CD14-positive monocyte (primary cell): Measurements from ENCODE around the gene SLC1A1. TPM values are rescaled to one million over a fixed set of nuclear protein-coding genes. Genes with fewer than 3 reads are reported as not detected.
"Not testable (repeated sequence)": the region's sequence is repeated elsewhere in the genome, so short reads cannot be mapped to it uniquely, and the experiment has no call there.

Source experiments
- DNase-seq, 3 donors: peaks; one replicate each; pipeline ENCODE4 v3.0.0-alpha.2; 2011 to 2022
- H2AFZ ChIP-seq: 2 replicates; pipeline ENCODE4 v1.6.0; 2012; ENCODE audit warnings: mild to moderate bottlenecking, low read depth, low read length, inconsistent platforms; ENCODE audit not compliant: insufficient read depth, poor library complexity, severe bottlenecking
- H3K27ac ChIP-seq, 2 donors: 1 replicate in 1 of 2; 2 replicates in 1 of 2; pipeline ENCODE4 v1.5.1; 2012 to 2013; ENCODE audit warnings: low read length in 2 of 2, control low read depth in 1 of 2, inconsistent platforms in 1 of 2, low read depth in 1 of 2, mild to moderate bottlenecking in 1 of 2
- H3K27me3 ChIP-seq, 2 donors: one replicate each; pipeline versions ENCODE4 v1.6.0 to v1.6.1; 2011 to 2013; ENCODE audit warnings: low read length in 2 of 2; ENCODE audit not compliant: control insufficient read depth in 2 of 2, insufficient read depth in 2 of 2
- H3K36me3 ChIP-seq, 2 donors: replicated peaks in 1 of 2; 1 replicate in 1 of 2; 2 replicates in 1 of 2; pipeline versions ENCODE4 v1.5.1 to v1.6.1; 2012 to 2013; ENCODE audit warnings: low read length in 2 of 2, control low read depth in 1 of 2, inconsistent platforms in 1 of 2, mild to moderate bottlenecking in 1 of 2; ENCODE audit not compliant: insufficient read depth in 2 of 2, control insufficient read depth in 1 of 2
- H3K4me1 ChIP-seq, 2 donors: 1 replicate in 1 of 2; 2 replicates in 1 of 2; pipeline versions ENCODE4 v1.5.1 to v1.6.1; 2012 to 2013; ENCODE audit warnings: low read length in 2 of 2, control low read depth in 1 of 2, inconsistent platforms in 1 of 2, mild to moderate bottlenecking in 1 of 2, moderate library complexity in 1 of 2; ENCODE audit not compliant: insufficient read depth in 2 of 2, control insufficient read depth in 1 of 2
- H3K4me2 ChIP-seq: replicated peaks from 2 replicates; pipeline ENCODE3; 2012; ENCODE audit warnings: low read length, moderate library complexity, mild to moderate bottlenecking; ENCODE audit not compliant: poor library complexity, severe bottlenecking; ENCODE audit errors: extremely low read depth
- H3K4me3 ChIP-seq, 3 experiments: fragments of 200-600 bp in 1 of 3; sonication (generic) in 1 of 3; replicated peaks in 1 of 3; 1 replicate in 2 of 3; 2 replicates in 1 of 3; pipeline ENCODE4 v1.5.1; 2011 to 2013; ENCODE audit warnings: low read length in 3 of 3, mild to moderate bottlenecking in 3 of 3, control low read depth in 2 of 3, low read depth in 2 of 3, inconsistent platforms in 1 of 3, moderate library complexity in 1 of 3
- H3K79me2 ChIP-seq: 2 replicates; pipeline ENCODE4 v1.6.0; 2012; ENCODE audit warnings: mild to moderate bottlenecking, control low read depth, inconsistent platforms, low read length, moderate library complexity; ENCODE audit not compliant: insufficient read depth
- H3K9ac ChIP-seq: 2 replicates; pipeline ENCODE4 v1.6.0; 2017; ENCODE audit warnings: low read length, mild to moderate bottlenecking; ENCODE audit not compliant: insufficient read depth, poor library complexity, severe bottlenecking
- H3K9me3 ChIP-seq, 2 donors: replicated peaks in 1 of 2; 1 replicate in 1 of 2; 2 replicates in 1 of 2; pipeline versions ENCODE4 v1.5.1 to v1.6.1; 2012 to 2013; ENCODE audit warnings: low read length in 2 of 2, control low read depth in 1 of 2; ENCODE audit not compliant: control insufficient read depth in 1 of 2, insufficient read depth in 1 of 2
- H4K20me1 ChIP-seq: 2 replicates; pipeline ENCODE4 v1.6.0; 2012; ENCODE audit warnings: mild to moderate bottlenecking, low read length, control low read depth, moderate library complexity; ENCODE audit not compliant: insufficient read depth
- H3K27ac Mint-ChIP-seq, 7 donors: one replicate each; pipeline ENCODE4 v1.8.0; 2020; ENCODE audit warnings: mild to moderate bottlenecking in 7 of 7, mixed read lengths in 7 of 7, moderate library complexity in 6 of 7, inconsistent platforms in 2 of 7
- H3K27me3 Mint-ChIP-seq, 3 donors: one replicate each; pipeline ENCODE4 v1.8.0; 2021 to 2022; ENCODE audit warnings: low read depth in 3 of 3, mild to moderate bottlenecking in 3 of 3, mixed read lengths in 3 of 3, moderate library complexity in 3 of 3, inconsistent platforms in 1 of 3
- H3K36me3 Mint-ChIP-seq, 2 donors: one replicate each; pipeline ENCODE4 v1.8.0; 2020; ENCODE audit warnings: mixed read lengths in 2 of 2, inconsistent platforms in 1 of 2, mild to moderate bottlenecking in 1 of 2
- H3K4me1 Mint-ChIP-seq: one replicate; pipeline ENCODE4 v1.8.0; 2020; ENCODE audit warnings: mild to moderate bottlenecking, mixed read lengths
- H3K4me3 Mint-ChIP-seq, 2 donors: one replicate each; pipeline ENCODE4 v1.8.0; 2020; ENCODE audit warnings: mild to moderate bottlenecking in 2 of 2, mixed read lengths in 2 of 2, moderate library complexity in 1 of 2
- H3K9me3 Mint-ChIP-seq, 7 donors: one replicate each; pipeline ENCODE4 v1.8.0; 2020 to 2022; ENCODE audit warnings: mixed read lengths in 7 of 7, mild to moderate bottlenecking in 6 of 7, moderate library complexity in 6 of 7, inconsistent platforms in 2 of 7
- CTCF ChIP-seq: fragments of 200-600 bp; IDR thresholded peaks from one replicate; pipeline ENCODE4 v1.8.0; 2022; ENCODE audit warnings: antibody characterized with exemption, mild to moderate bottlenecking
- WGBS: methylation state at CpG from one replicate; pipeline ENCODE4 v1.1.5; 2013; ENCODE audit warnings: missing lambda C conversion rate; ENCODE audit not compliant: insufficient coverage; 5-methylcytosine and 5-hydroxymethylcytosine counted together
- intact Hi-C, 2 donors: fragments of 100-400 bp; cut with micrococcal nuclease; formaldehyde crosslinking; loops; one replicate each; pipeline versions ENCODE4 v1.15.0 to v1.15.1; 2023
- polyA plus RNA-seq, 3 donors: library from polyadenylated mRNA; depleted of rRNA in 1 of 3; unstranded in 2 of 3; stranded (reverse) in 1 of 3; fragments of 300-500 nt in 2 of 3; fragments of >200 nt in 1 of 3; fragmentation: Illumina TruSeq in 2 of 3; gene quantifications; 1 replicate in 2 of 3; 2 replicates in 1 of 3; pipeline ENCODE4 v1.2.3, GENCODE V29; 2012 to 2021

SLC1A1 gene
- polyA plus RNA-seq, 3 donors, result not detected

- no peak overlapping the region for H3K4me3 ChIP-seq
- no peak overlapping the region for H3K9ac ChIP-seq
- Mint-ChIP-seq H3K4me1 (no peaks in the 10 kb centered on the region), H3K36me3 (no peaks in the 10 kb centered on the region), H3K4me3 (no peak overlapping the region), H3K9me3 (peaks cover 3 to 19% (median 7%) of the 10 kb centered on the region in 7 donors), H3K27me3 (peaks cover 2 to 4% (median 2%) of the 10 kb centered on the region in 3 donors), H3K27ac (no peak overlapping the region)
- no peaks in the 10 kb centered on the region for H3K9me3 ChIP-seq
- no peak for DNase-seq
- H2AFZ ChIP-seq, result no peak overlapping the region
- 92% methylated on average over 2 of the region's 6 CpGs for WGBS
- no peak for TF ChIP-seq CTCF
- no peaks in the 10 kb centered on the region for H4K20me1 ChIP-seq
- intact Hi-C loops, result no loop called here
- no peaks in the 10 kb centered on the region for H3K79me2 ChIP-seq
- H3K4me2 ChIP-seq, result no peak overlapping the region
- H3K27ac ChIP-seq, result no peak overlapping the region
- H3K27me3 ChIP-seq, result no peaks in the 10 kb centered on the region
- H3K36me3 ChIP-seq, result no peaks in the 10 kb centered on the region
- H3K4me1 ChIP-seq, result no peaks in the 10 kb centered on the region
Measured at GRCh38 chr9:4530375-4530774, 40.1 kb downstream of the SLC1A1 start.

- H3K36me3 Mint-ChIP-seq, H3K9me3 ChIP-seq, H3K4me1 Mint-ChIP-seq, intact Hi-C loops, H3K27ac ChIP-seq, DNase-seq, H3K9ac ChIP-seq, H3K4me3 Mint-ChIP-seq, H3K4me3 ChIP-seq, H3K4me2 ChIP-seq, H2AFZ ChIP-seq, H3K27me3 Mint-ChIP-seq, H3K79me2 ChIP-seq, H3K27me3 ChIP-seq, H3K27ac Mint-ChIP-seq, H4K20me1 ChIP-seq, H3K4me1 ChIP-seq, H3K36me3 ChIP-seq: not testable (repeated sequence)
- H3K9me3 Mint-ChIP-seq, result peaks cover 3 to 19% (median 7%) of the 10 kb centered on the region in 7 donors
- 80% methylated on average over 2 of the region's 3 CpGs for WGBS
Measured at GRCh38 chr9:4530831-4531230, 40.6 kb downstream of the SLC1A1 start.

GRCh38 chr9:4531355-4531754 is 41.1 kb downstream of the SLC1A1 start:
- H4K20me1 ChIP-seq, H3K9me3 ChIP-seq, intact Hi-C loops, H3K79me2 ChIP-seq, H3K27ac Mint-ChIP-seq, H3K27me3 Mint-ChIP-seq, H3K4me3 Mint-ChIP-seq, H2AFZ ChIP-seq, H3K4me2 ChIP-seq, H3K36me3 ChIP-seq, H3K36me3 Mint-ChIP-seq, H3K4me1 Mint-ChIP-seq, H3K4me1 ChIP-seq, H3K27me3 ChIP-seq, H3K9ac ChIP-seq, DNase-seq, H3K4me3 ChIP-seq, H3K27ac ChIP-seq: not testable (repeated sequence)
- 100% methylated on average over 3 of the region's 8 CpGs for WGBS
- H3K9me3 Mint-ChIP-seq, result peaks cover 3 to 20% (median 9%) of the 10 kb centered on the region in 7 donors

- H3K27me3 Mint-ChIP-seq, H3K79me2 ChIP-seq, H3K4me2 ChIP-seq, H3K4me3 Mint-ChIP-seq, H3K4me3 ChIP-seq, H3K9me3 ChIP-seq, H3K27ac Mint-ChIP-seq, H3K36me3 Mint-ChIP-seq, H3K4me1 ChIP-seq, intact Hi-C loops, H3K27ac ChIP-seq, H3K9ac ChIP-seq, DNase-seq, H3K27me3 ChIP-seq, H3K36me3 ChIP-seq, H3K4me1 Mint-ChIP-seq, H4K20me1 ChIP-seq, H2AFZ ChIP-seq: not testable (repeated sequence)
- WGBS, result no CpG with 5 or more reads among the region's 2 CpGs
- peaks cover 2 to 24% (median 8%) of the 10 kb centered on the region in 7 donors for H3K9me3 Mint-ChIP-seq
Measured at GRCh38 chr9:4533881-4534280, 43.6 kb downstream of the SLC1A1 start.
